Stomach (tissue), 9 donors: ENCODE data around the gene CCNL1. TPM values are rescaled to one million over a fixed set of nuclear protein-coding genes. Genes with fewer than 3 reads are reported as not detected.

Experiments
- DNase-seq, 2 donors: peaks; one replicate each; pipeline versions ENCODE4 v3.0.0 to v3.0.0-alpha.2; 2013 to 2019
- H3K27ac ChIP-seq, 5 donors: fragments of 200-600 bp in 4 of 5; sonication (generic) in 4 of 5; one replicate each; pipeline ENCODE4 v1.5.1; 2013 to 2019; ENCODE audit warnings: mild to moderate bottlenecking in 1 of 5, moderate library complexity in 1 of 5
- H3K27me3 ChIP-seq, 3 donors: fragments of 200-600 bp; sonication (generic); one replicate each; pipeline ENCODE4 v1.5.1; 2017 to 2019; ENCODE audit warnings: mixed run types in 1 of 3
- H3K36me3 ChIP-seq, 4 donors: fragments of 200-600 bp; sonication (generic); 1 replicate in 3 of 4; 2 replicates in 1 of 4; pipeline ENCODE4 v1.5.1; 2016 to 2019
- H3K4me1 ChIP-seq, 4 donors: fragments of 200-600 bp; sonication (generic); one replicate each; pipeline ENCODE4 v1.5.1; 2016 to 2019
- H3K4me3 ChIP-seq, 4 donors: fragments of 200-600 bp; sonication (generic) in 3 of 4; one replicate each; pipeline ENCODE4 v1.5.1; 2016 to 2019; ENCODE audit warnings: mild to moderate bottlenecking in 1 of 4
- H3K9me3 ChIP-seq, 4 donors: fragments of 200-600 bp; sonication (generic); one replicate each; pipeline ENCODE4 v1.5.1; 2016 to 2019
- EP300 ChIP-seq: sonication (generic); formaldehyde crosslinking; IDR thresholded peaks from one replicate; pipeline ENCODE4 v1.6.1; 2017; ENCODE audit warnings: antibody characterized with exemption
- POLR2A ChIP-seq, 4 donors: fragments of 450-650 bp; IDR thresholded peaks; one replicate each; pipeline ENCODE4 v1.6.1; 2016; ENCODE audit warnings: antibody characterized with exemption in 4 of 4, control low read depth in 2 of 4, mild to moderate bottlenecking in 1 of 4, moderate library complexity in 1 of 4
- POLR2AphosphoS5 ChIP-seq, 3 donors: sonication (generic); formaldehyde crosslinking; IDR thresholded peaks; one replicate each; pipeline ENCODE4 v1.6.1; 2016; ENCODE audit warnings: antibody characterized with exemption in 3 of 3
- WGBS, 5 donors: extraction: QIAGEN DNeasy Blood & Tissue Kit in 3 of 5; methylation state at CpG; one replicate each; pipeline versions ENCODE4 v1.1.5 to v1.1.7; 2013 to 2018; 5-methylcytosine and 5-hydroxymethylcytosine counted together
- intact Hi-C: fragments of 100-400 bp; cut with DNase I; formaldehyde crosslinking; loops from one replicate; pipeline ENCODE4 v1.15.1; 2023; ENCODE audit warnings: low total_unique reads
- polyA plus RNA-seq, 3 donors: library from polyadenylated mRNA; stranded (reverse); fragments of 200-250 nt; gene quantifications; one replicate each; pipeline ENCODE4 v1.2.3, GENCODE V29; 2013
- total RNA-seq, 5 donors: library from RNA; depleted of rRNA; stranded (reverse); fragments of >200 nt; gene quantifications; one replicate each; pipeline versions ENCODE4 v1.1.0 to v1.2.3, GENCODE V29; 2014 to 2016
- TF ChIP-seq, protein P1 (sequence below), 7 experiments: fragments of 450-650 bp in 4 of 7; fragments of 200-600 bp in 3 of 7; sonication (generic) in 3 of 7; IDR thresholded peaks; one replicate each; pipeline ENCODE4 v1.5.1; 2016 to 2019; ENCODE audit warnings: antibody characterized with exemption in 7 of 7, control low read depth in 2 of 7, mild to moderate bottlenecking in 1 of 7
- donor health status: healthy with polysubstance abuse.
- donor health status: Bipolar disorder and iron deficiency.
- donor health status: healthy.

The CCNL1 gene
- total and polyA plus RNA-seq, 8 donors, result 14.0 to 484 (median 162) TPM

DNA sequence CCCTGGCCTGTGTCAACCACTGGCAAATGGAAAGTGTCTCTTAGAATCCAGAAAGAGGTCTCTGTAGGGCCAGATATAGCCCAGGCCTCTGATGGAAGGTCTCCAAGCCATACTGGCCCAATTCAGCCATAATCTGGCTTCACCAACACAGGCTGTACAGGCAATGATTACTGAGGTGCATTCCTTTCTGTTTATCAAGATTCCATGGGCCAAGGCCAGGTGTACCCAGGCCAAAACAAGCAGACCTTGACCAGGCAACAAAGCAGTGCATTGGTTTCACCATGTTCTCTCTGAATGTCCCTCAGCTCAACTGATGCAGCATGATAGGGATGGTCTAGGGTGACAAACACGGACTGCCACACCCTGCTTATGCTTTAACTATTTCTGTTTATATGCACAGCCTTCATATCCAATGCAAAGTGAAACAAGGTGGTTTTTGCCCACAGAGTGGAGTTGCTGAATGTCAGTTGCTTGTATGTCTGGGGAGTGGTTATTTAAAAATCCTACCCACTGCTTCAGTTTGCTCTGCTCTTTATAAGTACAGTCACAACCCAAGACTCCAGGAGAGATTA, 25.2 kb downstream of the CCNL1 start:
- no peaks in the 10 kb centered on the region for H3K9me3 ChIP-seq
- H3K36me3 ChIP-seq, result peaks cover 0 to 16% (median 9%) of the 10 kb centered on the region in 4 donors
- no peak overlapping the region for H3K4me3 ChIP-seq
- peak overlapping the region; percentile 13 to 82 (median 70) for H3K27ac ChIP-seq
- intact Hi-C loops, result loop anchor here (10.0 kb wide), 1 partner anchor 50 kb away; no protein-coding TSS in a partner anchor
- no peaks in the 10 kb centered on the region for H3K27me3 ChIP-seq
- peaks cover 53 to 83% (median 70%) of the 10 kb centered on the region in 4 donors for H3K4me1 ChIP-seq
- DNase-seq, result peak in 1 of 2 donors; percentile 83
- TF ChIP-seq POLR2AphosphoS5 (IDR thresholded peaks at IDR 0.05), result peak in 2 of 3 donors; percentile 72 to 88
- no peak for TF ChIP-seq POLR2A (IDR thresholded peaks at IDR 0.05)
- WGBS, 5 donors, result 17 to 64% (median 40%) methylated on average over 1 of the region's 1 CpG

DNA sequence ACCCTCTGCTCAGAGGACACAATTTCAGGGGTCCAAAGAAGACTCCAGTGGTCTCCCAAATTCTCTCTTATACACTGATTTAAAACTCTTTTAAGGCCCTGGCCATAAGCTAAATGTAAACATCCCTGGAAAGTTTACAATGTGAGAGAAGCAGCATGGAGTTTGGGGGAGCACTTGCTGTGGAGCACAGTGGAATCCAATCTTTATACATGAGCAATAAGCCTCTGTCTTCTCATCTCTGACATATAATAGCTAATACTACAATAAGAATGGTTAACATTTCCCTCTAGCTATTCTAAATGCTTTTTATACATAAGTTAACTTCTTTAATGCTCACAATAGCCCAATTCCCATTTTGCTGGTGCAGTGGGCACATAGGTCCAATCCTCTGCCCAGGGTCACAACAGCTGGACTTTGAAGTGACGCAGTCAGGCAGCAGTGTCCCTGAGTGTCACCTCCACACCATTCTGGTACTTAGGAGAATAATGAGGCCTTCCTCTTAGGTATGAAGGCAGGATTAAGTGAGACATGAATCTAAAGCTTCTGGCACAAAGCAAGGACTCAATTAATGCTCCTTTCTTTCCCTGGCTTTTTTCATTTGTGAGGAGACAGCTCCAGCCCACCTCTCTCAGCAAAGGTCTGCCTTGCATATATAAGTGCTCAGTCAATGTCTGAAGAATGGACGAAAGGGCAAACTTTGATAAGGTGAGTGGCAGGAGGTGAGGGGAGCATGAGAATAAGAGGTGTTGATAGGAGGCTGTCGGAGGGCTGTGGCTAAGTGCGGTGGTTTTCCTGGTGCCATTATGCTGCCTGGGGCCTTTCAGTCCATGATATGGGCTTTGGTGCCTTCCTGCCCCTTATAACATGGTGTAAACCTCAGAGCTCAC, 26.3 kb downstream of the CCNL1 start:
- no peaks in the 10 kb centered on the region for H3K9me3 ChIP-seq
- peaks cover 0 to 6% (median 6%) of the 10 kb centered on the region in 4 donors for H3K36me3 ChIP-seq
- H3K27ac ChIP-seq, result peak overlapping the region in 4 of 5 donors; percentile 62 to 82 (median 72)
- no peak overlapping the region for H3K4me3 ChIP-seq
- H3K4me1 ChIP-seq, result peaks cover 63 to 94% (median 80%) of the 10 kb centered on the region in 4 donors
- 59 to 86% (median 67%) methylated on average over 4 of the region's 4 CpGs for WGBS, 5 donors
- intact Hi-C loops, result loop anchor here (10.0 kb wide), 1 partner anchor 49 kb away; no protein-coding TSS in a partner anchor
- DNase-seq, result no peak
- no peak for TF ChIP-seq POLR2AphosphoS5 (IDR thresholded peaks at IDR 0.05)
- TF ChIP-seq, protein P1, sequence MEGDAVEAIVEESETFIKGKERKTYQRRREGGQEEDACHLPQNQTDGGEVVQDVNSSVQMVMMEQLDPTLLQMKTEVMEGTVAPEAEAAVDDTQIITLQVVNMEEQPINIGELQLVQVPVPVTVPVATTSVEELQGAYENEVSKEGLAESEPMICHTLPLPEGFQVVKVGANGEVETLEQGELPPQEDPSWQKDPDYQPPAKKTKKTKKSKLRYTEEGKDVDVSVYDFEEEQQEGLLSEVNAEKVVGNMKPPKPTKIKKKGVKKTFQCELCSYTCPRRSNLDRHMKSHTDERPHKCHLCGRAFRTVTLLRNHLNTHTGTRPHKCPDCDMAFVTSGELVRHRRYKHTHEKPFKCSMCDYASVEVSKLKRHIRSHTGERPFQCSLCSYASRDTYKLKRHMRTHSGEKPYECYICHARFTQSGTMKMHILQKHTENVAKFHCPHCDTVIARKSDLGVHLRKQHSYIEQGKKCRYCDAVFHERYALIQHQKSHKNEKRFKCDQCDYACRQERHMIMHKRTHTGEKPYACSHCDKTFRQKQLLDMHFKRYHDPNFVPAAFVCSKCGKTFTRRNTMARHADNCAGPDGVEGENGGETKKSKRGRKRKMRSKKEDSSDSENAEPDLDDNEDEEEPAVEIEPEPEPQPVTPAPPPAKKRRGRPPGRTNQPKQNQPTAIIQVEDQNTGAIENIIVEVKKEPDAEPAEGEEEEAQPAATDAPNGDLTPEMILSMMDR (IDR thresholded peaks at IDR 0.05), result no peak
- TF ChIP-seq EP300, result no peak
- TF ChIP-seq POLR2A (IDR thresholded peaks at IDR 0.05), result no peak
- H3K27me3 ChIP-seq, result no peaks in the 10 kb centered on the region

DNA sequence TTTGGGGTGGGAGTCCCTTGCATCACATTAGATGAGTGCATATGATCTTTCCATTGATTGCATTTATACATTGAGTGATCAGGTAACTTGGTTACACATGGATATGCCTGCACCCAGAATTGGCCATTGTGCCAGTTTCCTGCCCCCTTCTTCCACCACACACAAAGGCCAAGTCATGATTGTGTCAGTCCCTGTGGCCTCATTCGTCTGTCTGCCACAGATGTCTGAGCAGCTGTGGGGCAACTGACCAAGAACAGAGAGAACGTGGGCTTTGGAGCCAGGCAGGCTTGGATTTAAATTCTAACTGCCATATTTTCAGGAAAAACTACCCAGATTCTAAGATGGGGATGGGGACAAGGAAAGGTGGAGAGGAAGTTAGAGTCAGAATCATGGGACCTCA, 27.0 kb downstream of the CCNL1 start:
- H3K4me3 ChIP-seq, result no peak overlapping the region
- intact Hi-C loops, result loop anchor here (10.0 kb wide), 1 partner anchor 48 kb away; no protein-coding TSS in a partner anchor

DNA sequence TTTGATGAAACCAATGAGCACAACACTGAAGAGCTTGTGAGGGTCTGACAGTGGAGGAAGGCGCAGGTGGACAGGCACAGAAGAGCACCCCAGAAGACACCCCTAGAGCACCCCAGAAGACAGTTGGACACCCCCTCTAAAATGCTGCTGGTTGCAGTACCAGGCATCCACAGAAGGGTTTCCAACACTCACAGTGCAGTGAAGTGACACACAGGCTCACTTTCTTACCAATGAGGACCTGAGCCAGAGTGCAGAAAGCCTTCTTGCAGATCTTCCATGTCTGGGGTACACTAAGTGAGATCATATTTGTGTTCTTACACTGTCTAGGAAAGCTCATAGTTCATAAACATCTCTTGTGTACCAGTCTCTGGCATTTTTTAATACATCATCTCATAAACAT, 27.6 kb downstream of the CCNL1 start:
- no peak for DNase-seq
- 96 to 100% (median 100%) methylated on average over 1 of the region's 1 CpG for WGBS, 5 donors
- Histone ChIP-seq H3K27ac (peak overlapping the region in 4 of 5 donors; percentile 2 to 92 (median 85)), H3K9me3 (no peaks in the 10 kb centered on the region), H3K27me3 (no peaks in the 10 kb centered on the region), H3K4me3 (no peak overlapping the region), H3K4me1 (peaks cover 65 to 99% (median 85%) of the 10 kb centered on the region in 4 donors), H3K36me3 (no peaks in the 10 kb centered on the region)
- intact Hi-C loops, result loop anchor here (10.0 kb wide), 1 partner anchor 48 kb away; no protein-coding TSS in a partner anchor
- TF ChIP-seq EP300 (no peak), POLR2AphosphoS5 (IDR thresholded peaks at IDR 0.05) (no peak), POLR2A (IDR thresholded peaks at IDR 0.05) (no peak)
- TF ChIP-seq, protein P1 (IDR thresholded peaks at IDR 0.05), result no peak

More for the DNA sequence above, 27.0 kb downstream of the CCNL1 start:
- WGBS, 5 donors, result 63 to 96% (median 75%) methylated on average over 2 of the region's 2 CpGs
- Histone ChIP-seq H3K27me3 (no peaks in the 10 kb centered on the region), H3K9me3 (no peaks in the 10 kb centered on the region), H3K4me1 (peaks cover 70 to 99% (median 87%) of the 10 kb centered on the region in 4 donors), H3K36me3 (no peaks in the 10 kb centered on the region), H3K27ac (peak overlapping the region in 2 of 5 donors; percentile 13 to 82)
- TF ChIP-seq POLR2A (IDR thresholded peaks at IDR 0.05), result no peak
- TF ChIP-seq EP300, result no peak
- TF ChIP-seq POLR2AphosphoS5 (IDR thresholded peaks at IDR 0.05), result no peak
- TF ChIP-seq, protein P1 (IDR thresholded peaks at IDR 0.05), result no peak
- no peak for DNase-seq
